ENCODE data around the gene DGKI. TPM values are rescaled to one million over a fixed set of nuclear protein-coding genes. Genes with fewer than 3 reads are reported as not detected.
"Not testable (repeated sequence)": the region's sequence is repeated elsewhere in the genome, so short reads cannot be mapped to it uniquely, and the experiment has no call there.

Gene DGKI
- total RNA-seq, 1 experiment from 2014 or later, result 1.1 TPM

DNA sequence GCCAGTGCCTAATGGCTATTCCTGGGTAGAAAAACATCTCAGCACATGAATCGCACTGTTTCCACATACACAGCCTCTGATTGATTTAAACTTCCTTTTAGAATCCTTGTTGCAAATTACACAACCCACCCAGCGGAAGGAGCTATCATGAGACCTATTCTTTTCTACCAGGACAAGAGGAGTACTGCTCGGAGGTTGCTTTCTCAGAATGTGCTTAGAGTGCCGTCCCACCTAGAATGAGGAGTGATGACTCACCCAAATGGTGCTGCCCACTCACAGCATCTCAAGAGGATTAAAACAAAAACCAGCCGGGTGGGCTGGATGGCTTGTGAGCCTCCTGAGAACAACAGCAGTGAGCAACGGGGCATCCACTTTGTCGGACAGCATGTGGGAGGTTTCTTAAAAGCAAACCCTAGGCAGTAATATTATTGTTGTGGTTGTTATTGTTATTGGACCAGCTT lies 128.9 kb downstream of the DGKI start:
- in situ Hi-C loops (cut with HindIII; ENCODE audit: low pct_unique_long_range_greater_than_20kb, low sequenced_read_pairs), result no loop called here
- DNase-seq (ENCODE audit: low read depth), result no peak

DNA sequence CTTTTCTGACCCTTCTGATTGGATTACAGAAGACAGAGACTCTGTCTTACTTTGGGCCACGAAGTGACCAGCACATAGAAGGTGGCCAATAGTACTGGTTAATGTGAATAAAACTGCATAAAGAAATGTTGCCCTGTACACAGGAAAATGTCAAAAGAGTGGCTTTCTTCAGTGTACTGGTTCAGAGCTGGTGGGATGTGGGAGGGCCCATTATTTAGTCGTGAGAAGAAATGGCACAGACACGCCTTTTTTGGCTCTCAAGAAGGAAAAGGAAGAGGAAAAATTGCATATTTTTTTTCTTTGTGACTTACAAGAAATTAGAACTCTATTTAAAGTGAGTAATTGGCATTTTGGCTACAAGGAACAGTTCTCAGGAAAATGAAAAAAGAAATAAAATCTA lies 129.7 kb downstream of the DGKI start:
- no peak for DNase-seq (ENCODE audit: low read depth)
- in situ Hi-C loops (cut with HindIII; ENCODE audit: low pct_unique_long_range_greater_than_20kb, low sequenced_read_pairs), result no loop called here

DNA sequence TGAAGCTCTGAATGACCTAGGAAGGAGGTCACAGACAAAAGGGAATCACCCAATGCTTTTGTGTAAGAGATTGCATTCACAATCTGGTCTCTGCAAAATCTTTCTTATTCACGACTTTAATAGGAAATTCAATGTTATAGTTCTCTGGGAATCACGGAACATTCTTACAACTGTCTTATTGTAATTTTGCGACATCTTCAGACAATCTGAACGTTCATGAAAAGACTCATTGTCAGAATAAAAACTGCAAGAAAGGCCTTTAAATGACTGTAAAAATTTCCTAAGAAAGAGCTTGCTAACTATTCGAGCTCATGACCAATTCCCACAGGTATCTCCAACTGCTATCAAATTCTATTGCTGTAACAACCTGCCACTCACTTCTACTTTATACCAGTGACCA lies 130.7 kb downstream of the DGKI start:
- in situ Hi-C loops (cut with HindIII; ENCODE audit: low pct_unique_long_range_greater_than_20kb, low sequenced_read_pairs), result no loop called here
- no peak for DNase-seq (ENCODE audit: low read depth)

DNA sequence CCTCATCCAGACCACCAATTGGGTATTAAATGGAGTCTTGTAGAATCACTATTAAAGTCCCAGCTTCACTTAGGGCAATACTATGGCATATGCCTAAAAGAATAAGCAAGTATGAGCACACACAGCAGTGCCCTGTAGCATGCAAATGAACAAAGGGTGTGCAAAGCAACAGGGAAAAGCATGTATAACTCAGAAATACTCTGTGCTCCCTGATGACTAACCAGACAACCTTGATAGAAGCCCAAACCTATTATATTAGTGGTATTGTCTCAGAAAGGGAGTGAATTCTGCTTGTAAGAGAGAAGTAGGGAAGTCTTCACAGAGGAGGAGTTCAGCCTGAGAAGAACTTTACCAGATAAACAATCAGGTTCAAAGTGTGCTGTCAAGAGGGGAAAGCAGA lies 131.2 kb downstream of the DGKI start:
- in situ Hi-C loops (cut with HindIII; ENCODE audit: low pct_unique_long_range_greater_than_20kb, low sequenced_read_pairs), result no loop called here
- no peak for DNase-seq (ENCODE audit: low read depth)

DNA sequence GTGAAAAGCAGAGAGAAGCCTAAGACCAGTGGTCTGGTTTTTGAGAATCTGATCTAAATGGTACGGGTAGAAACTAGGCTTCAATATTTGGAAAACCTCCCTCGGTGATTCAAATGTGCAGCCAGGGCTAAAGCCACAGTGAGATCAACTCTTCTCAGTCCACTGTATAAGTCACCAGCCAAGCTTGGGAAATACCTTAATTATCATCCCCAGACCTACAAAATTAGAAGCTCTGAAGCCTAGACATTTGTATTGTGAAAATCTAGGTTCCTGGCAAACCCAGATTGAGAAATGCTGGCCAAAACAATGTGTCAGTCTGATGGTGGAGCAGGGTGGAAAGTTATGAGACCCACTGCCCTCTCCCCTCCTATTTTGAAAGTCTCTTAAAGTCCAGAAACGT lies 131.7 kb downstream of the DGKI start:
- no peak for DNase-seq (ENCODE audit: low read depth)
- in situ Hi-C loops (cut with HindIII; ENCODE audit: low pct_unique_long_range_greater_than_20kb, low sequenced_read_pairs), result no loop called here

DNA sequence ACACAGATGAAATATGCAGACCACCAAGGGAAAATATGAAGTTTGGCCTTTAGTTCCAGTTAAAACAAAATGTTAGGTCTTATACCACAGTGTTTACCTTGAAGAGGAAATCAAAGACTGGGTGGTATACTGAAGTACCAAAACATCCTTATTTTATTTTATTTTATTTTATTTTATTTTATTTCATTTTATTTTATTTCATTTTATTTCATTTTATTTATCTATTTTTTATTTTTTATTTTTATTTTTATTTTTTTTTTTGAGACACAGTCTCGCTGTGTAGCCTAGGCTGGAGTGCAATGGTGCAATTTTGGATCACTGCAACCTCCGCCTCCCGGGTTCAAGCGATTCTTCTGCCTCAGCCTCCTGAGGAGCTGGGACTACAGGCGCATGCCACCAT lies 140.4 kb downstream of the DGKI start:
- DNase-seq (ENCODE audit: low read depth); in situ Hi-C loops (cut with HindIII; ENCODE audit: low pct_unique_long_range_greater_than_20kb, low sequenced_read_pairs): not testable (repeated sequence)

DNA sequence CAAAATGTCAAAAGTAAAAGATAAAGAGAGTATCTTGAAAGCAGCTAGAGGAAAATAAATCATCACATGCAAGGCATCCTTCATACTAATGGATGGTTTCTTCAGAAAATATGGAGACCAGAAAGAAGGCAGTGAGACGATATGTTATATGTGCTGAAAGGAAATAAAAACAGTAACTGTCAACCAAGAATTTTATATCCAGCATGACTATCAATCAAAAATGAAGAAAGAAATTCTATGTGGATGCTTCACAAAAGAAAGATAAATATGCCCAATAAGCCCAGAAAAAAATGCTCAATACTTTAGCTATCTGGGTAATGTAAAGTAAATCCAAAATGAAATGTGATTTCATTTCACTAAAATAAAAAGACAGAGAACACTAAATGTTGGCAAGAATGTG lies 142.1 kb downstream of the DGKI start:
- in situ Hi-C loops (cut with HindIII; ENCODE audit: low pct_unique_long_range_greater_than_20kb, low sequenced_read_pairs), result no loop called here
- DNase-seq (ENCODE audit: low read depth), result peak; percentile 3

DNA sequence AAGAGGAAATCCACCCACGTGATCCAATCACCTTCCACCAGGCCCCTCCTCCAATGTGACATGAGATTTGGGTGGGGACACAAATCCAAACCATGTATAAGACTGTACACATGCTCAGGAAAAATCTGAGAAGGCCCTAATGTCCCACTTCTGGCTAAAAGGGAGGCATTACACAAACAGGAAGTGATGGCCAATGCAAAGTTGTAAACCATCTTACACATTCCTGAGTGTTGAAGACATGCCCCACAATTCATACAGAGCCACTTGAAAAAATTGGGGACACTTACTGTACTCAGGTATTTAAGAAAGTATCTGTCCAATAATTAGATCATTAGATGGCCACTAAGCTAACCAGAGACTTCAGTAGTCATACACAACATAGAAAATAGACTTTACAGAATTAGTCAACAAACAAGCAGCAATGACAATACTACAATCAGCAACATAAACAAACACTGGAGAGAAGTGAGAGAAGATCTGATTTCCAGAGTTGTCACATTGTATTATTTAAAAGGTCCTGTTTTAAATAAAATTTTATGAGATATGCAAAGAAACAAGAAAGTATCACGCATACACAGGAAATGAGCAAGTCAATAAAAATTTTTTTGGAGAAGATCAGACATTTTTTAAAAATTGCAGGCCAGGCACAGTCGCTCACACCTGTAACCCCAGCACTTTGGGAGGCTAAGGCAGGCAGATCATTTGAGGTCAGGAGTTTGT lies 143.3 kb downstream of the DGKI start:
- in situ Hi-C loops (cut with HindIII; ENCODE audit: low pct_unique_long_range_greater_than_20kb, low sequenced_read_pairs), result no loop called here
- DNase-seq (ENCODE audit: low read depth), result no peak

DNA sequence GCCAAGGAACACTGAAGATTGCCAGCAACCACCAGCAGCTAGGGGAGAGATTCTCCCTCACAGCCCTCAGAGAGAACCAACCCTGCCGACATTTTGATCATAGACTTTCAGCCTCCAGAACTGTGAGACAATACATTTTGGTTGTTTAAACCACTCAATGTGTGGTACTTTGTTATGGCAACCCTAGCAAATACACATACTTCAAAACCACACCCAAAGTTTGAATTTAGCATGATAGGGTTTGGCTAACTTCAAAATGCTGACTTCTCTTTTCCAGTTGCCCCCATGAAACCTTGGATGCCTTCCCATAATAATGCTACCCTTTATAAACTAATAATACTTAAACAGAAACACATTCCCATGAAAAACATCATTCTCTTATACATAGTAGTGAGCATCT lies 149.8 kb downstream of the DGKI start:
- in situ Hi-C loops (cut with HindIII; ENCODE audit: low pct_unique_long_range_greater_than_20kb, low sequenced_read_pairs), result no loop called here

DNA sequence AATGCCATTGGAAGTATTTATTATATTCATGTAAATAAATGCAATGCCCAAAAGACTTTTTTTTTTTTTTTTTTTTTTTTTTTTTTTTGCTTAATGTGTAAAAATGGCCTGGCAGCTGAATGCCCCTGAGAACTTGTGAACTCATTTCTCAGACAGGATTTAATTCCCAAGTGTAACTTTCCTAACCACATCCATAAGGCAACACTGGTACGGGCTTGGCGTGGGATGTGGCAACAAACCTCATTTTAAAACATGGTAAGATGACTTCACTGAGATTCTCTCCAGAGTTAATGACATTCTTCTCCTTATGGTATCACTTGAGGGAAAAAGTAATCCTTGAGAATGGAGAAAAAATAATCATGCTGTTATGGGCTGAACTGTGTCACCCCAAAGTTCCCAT lies 150.4 kb downstream of the DGKI start:
- DNase-seq (ENCODE audit: low read depth), result no peak
- in situ Hi-C loops (cut with HindIII; ENCODE audit: low pct_unique_long_range_greater_than_20kb, low sequenced_read_pairs), result no loop called here

More for the DNA sequence above, 149.8 kb downstream of the DGKI start:
- no peak for DNase-seq (ENCODE audit: low read depth)

DNA sequence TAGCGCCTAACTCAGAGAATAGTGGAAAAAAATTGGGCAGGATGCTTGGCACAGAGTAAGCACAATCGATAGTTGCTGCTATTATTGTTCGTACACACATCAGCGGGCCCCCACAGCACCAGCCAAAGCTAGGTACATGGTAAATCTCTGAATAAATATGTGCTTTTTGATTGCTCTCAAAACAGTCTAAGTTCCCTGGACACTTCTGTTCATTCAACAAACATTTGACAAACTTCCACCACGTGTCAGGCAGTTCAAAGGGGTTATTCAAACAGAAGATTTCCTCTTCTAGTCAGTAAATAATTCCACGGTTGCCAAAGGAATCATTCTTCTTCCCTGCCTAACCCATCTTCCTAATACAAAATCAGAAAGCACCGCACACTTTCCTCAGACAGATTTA lies 150.8 kb downstream of the DGKI start:
- in situ Hi-C loops (cut with HindIII; ENCODE audit: low pct_unique_long_range_greater_than_20kb, low sequenced_read_pairs), result no loop called here

DNA sequence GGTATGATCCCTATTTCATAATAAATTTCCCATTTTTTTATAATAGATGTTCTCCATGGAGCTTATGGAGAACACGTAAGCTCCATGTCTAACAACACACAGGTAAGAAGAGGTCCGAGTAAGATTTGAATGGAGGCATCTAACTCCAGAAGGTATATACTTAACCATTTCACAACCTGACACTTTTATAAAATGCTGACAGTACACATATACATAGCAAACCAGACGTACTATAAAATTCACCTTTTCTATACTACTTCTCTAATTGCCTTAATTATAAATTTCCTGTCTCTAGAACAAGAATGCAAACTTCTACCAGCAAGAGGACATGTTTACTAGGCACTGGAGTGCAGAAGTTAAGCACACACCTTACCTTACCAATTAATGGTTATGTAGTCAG lies 151.3 kb downstream of the DGKI start:
- DNase-seq (ENCODE audit: low read depth), result no peak
- in situ Hi-C loops (cut with HindIII; ENCODE audit: low pct_unique_long_range_greater_than_20kb, low sequenced_read_pairs), result no loop called here

More for the DNA sequence above, 150.8 kb downstream of the DGKI start:
- DNase-seq (ENCODE audit: low read depth), result no peak

DNA sequence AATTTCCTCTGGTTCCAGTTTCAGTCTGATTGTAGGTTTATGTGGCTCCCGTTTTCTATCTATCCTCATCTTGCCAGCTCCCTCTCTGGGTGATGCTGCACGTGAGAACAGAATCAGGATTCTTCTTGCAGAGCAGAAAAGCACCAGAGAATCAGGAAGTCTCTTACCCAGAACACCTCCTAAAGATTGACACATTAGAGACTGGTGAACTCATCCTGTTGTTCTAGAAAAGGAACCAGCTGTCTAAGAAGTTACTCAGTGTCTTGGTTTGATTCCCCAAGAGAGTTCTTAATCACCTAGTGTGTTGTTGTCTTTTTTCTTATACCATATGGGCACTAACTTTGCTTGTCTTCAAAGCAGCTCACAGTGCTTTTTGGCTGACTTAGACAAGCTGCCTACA lies 152.4 kb downstream of the DGKI start:
- DNase-seq (ENCODE audit: low read depth), result no peak
- in situ Hi-C loops (cut with HindIII; ENCODE audit: low pct_unique_long_range_greater_than_20kb, low sequenced_read_pairs), result no loop called here

DNA sequence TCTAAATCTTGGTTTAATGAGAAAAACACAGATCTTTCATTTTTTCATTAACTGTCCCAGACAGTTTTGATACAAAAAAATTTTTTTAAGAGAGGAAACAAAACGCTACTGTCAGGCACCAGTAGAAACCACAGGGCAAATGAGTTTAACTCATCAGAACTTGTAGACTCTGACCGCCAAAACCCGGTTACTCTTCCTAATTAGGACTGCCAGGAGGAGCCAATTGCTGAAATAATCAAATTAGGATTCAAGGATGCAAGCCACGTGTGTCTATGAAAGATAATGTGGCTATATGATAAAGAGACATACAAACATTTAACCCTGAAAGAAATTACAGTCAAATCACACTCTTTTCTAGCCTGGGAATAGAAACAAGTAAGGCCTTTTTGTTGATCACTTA lies 154.4 kb downstream of the DGKI start:
- in situ Hi-C loops (cut with HindIII; ENCODE audit: low pct_unique_long_range_greater_than_20kb, low sequenced_read_pairs), result no loop called here
- no peak for DNase-seq (ENCODE audit: low read depth)

DNA sequence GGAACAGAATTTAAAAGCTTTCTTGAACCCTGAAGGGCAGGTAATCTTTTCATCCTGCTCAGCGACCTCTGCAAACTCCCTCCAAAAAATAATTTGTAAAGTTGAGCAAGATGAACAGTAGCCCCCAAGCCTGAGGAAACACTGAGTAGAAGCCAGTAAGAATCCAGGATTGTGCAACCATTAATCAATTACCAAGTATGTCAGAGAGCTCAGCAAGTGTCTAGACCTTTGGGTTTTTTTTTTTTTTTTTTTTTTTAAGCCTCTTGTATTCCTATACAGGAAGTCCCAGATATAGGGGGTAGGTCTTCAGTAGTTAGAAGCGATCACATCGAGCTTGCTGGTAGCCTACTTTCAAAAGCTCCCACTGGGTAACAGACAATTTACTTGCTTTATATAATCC lies 155.2 kb downstream of the DGKI start:
- in situ Hi-C loops (cut with HindIII; ENCODE audit: low pct_unique_long_range_greater_than_20kb, low sequenced_read_pairs), result no loop called here

DNA sequence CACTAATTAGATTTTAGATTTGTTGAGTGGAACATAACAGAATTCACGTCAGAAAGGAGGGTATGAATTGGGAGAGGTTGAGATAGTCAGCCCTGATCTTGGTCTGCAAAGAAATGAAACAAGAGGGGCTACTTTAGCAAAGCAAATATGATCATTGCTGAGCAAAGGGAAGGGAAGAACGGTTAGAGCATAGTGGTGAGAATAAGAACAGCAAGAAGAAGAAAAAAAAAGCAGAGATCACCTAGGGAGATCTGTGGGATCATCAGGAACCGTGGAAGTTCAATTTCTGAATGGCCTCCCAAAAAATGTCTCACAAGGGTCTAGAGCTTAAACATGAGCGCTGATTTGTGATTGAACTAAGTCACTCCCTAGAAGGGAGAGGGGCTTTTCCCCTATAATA lies 156.1 kb downstream of the DGKI start:
- DNase-seq (ENCODE audit: low read depth), result no peak
- in situ Hi-C loops (cut with HindIII; ENCODE audit: low pct_unique_long_range_greater_than_20kb, low sequenced_read_pairs), result no loop called here

More for the DNA sequence above, 155.2 kb downstream of the DGKI start:
- DNase-seq (ENCODE audit: low read depth), result no peak

DNA sequence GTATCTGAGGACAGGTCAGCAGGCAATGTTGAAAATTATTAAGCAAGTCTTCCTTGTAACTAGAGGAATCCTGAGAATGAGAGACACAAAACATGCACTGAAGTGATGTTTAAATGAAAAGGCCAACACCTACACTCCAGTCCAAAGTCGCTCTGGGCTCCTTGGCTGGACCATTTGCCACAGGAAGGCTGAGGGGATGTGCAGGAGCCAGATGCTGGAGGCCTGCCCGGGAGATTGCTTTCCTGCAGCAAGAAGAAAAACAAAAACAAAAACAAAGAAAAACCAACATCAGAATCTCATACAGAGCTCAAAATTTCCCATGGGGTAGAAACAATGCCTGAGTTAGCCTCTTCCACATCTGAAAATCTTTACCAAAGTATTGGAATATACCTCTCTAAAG lies 157.0 kb downstream of the DGKI start:
- in situ Hi-C loops (cut with HindIII; ENCODE audit: low pct_unique_long_range_greater_than_20kb, low sequenced_read_pairs), result no loop called here
- DNase-seq (ENCODE audit: low read depth), result no peak

DNA sequence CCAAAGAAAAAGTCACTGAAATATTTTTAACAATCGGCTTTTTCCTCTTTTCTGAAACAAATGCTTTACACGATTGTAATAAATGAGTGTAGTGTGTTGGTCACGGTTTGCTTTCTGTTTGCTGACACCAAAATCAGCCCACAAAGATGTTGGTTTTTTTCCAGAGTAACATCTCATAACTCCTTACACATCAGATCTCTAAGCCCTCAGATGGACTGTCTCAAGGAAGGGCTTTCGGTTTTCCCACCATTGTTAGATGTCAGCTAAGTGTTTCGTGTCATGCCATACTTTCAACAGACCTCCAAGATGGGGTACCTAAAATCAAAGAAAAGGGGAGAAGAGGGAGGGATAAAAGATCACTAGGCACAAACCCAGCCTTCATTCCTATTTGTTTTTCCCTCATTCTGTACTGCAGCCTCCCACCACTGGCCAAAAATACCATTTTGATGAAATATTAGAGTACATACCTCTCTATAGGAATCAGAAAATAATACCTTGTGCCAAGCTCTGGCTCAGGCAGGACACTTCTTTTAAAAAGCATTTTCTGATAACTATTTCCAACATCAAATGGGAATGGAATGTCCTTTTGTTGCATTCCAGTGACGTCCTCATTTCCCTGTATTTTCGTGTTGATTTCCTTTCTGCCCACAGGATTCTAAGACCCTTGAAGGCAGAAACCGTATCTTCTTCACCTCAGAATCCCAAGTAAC lies 159.1 kb downstream of the DGKI start:
- DNase-seq (ENCODE audit: low read depth), result no peak
- in situ Hi-C loops (cut with HindIII; ENCODE audit: low pct_unique_long_range_greater_than_20kb, low sequenced_read_pairs), result no loop called here

DNA sequence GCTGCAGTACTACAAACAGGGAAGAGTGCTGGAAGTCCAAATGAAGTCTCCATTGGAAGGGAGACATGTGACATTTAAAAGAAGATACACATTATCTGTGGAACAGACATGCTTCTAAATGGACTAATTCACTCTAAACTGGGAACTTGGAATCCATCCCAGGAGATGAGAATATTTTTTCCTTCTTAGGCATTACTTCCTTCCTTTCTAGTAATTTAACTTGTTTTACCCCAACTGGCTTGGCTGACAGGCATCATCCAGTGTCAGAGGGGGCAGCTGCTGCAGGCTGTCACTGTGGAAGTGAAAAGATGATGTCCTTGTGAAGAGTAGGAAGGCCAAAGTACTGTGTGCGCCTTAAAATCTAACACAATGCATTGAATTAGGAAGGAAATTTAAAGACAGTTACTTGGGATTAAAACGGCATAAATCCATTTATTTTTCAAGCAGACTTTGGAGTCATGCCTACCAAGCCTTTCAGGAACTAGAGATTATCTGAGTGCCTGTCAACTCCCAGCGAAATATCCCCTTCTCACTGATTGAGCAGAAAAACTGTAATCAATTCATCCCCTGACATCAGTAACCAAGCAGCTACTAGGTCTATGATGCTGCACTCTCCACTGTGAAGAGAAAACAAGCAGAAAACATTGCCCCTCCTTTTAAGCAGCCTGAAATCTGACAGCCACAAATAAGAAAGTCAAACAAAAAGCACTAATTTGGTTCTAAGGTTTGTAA lies 161.2 kb downstream of the DGKI start:
- in situ Hi-C loops (cut with HindIII; ENCODE audit: low pct_unique_long_range_greater_than_20kb, low sequenced_read_pairs), result no loop called here
- no peak for DNase-seq (ENCODE audit: low read depth)

Data from Caki2 (cell line).